Measurements from ENCODE around the gene MAPT.

GRCh38 chr17:45958307-45958706 lies 64.0 kb downstream of the MAPT start:
- TF ChIP-seq POLR2A (IDR thresholded peaks at IDR 0.05) (no peak), CTCF (IDR thresholded peaks at IDR 0.05) (no peak), POLR2AphosphoS5 (IDR thresholded peaks at IDR 0.05) (no peak)

All from prostate gland (tissue), 2 donors.